T-cell (primary cell): ENCODE results near the gene SRSF3. TPM values are rescaled to one million over a fixed set of nuclear protein-coding genes. Genes with fewer than 3 reads are reported as not detected.
A peak's percentile ranks its signal among the peaks of the same experiment; 100 is the strongest.
"Not testable (repeated sequence)": the region's sequence is repeated elsewhere in the genome, so short reads cannot be mapped to it uniquely, and the experiment has no call there.

ENCODE experiments used
- ATAC-seq, 4 experiments: fragments of 200-7000 bp in 3 of 4; fragments of 150-1000 bp in 1 of 4; cut with Tn5 transposase; replicated peaks in 1 of 4; 1 replicate in 3 of 4; 2 replicates in 1 of 4; pipeline ENCODE4 v1.10.0; 2021; ENCODE audit warnings: moderate library complexity in 3 of 4, mild to moderate bottlenecking in 2 of 4, moderate number of reproducible peaks in 1 of 4
- CTCF ChIA-PET, 2 donors: fragments of 300-600 bp; sonication (Branson Sonifier 250); formaldehyde crosslinking; loops; one replicate each; lab custom pipeline; 2022; ENCODE audit warnings: antibody characterized with exemption in 2 of 2; lab: Charles Lee
- POLR2A ChIA-PET, 2 donors: fragments of 300-600 bp; sonication (Branson Sonifier 250); formaldehyde crosslinking; loops; one replicate each; lab custom pipeline; 2022; ENCODE audit warnings: antibody characterized with exemption in 2 of 2; lab: Charles Lee
- DNase-seq, 35 experiments: peaks; one replicate each; pipeline versions ENCODE4 v3.0.0 to v3.0.0-alpha.2; 2013 to 2023
- H3K27ac ChIP-seq: one replicate; pipeline ENCODE4 v1.5.1; 2013; ENCODE audit warnings: low read length
- H3K27me3 ChIP-seq, 2 experiments: replicated peaks in 1 of 2; 1 replicate in 1 of 2; 2 replicates in 1 of 2; pipeline versions ENCODE4 v1.6.1 to v1.7.0; 2013; ENCODE audit warnings: low read length in 1 of 2, mixed read lengths in 1 of 2; ENCODE audit not compliant: control insufficient read depth in 2 of 2, insufficient read depth in 2 of 2; ENCODE audit errors: extremely low read depth in 1 of 2
- H3K36me3 ChIP-seq, 2 donors: 1 replicate in 1 of 2; 2 replicates in 1 of 2; pipeline versions ENCODE4 v1.6.1 to v1.7.0; 2013; ENCODE audit warnings: low read length in 1 of 2; ENCODE audit not compliant: control insufficient read depth in 2 of 2, insufficient read depth in 1 of 2; ENCODE audit errors: extremely low read depth in 1 of 2
- H3K4me1 ChIP-seq, 2 experiments: 1 replicate in 1 of 2; 2 replicates in 1 of 2; pipeline versions ENCODE4 v1.6.1 to v1.7.0; 2013; ENCODE audit warnings: low read length in 2 of 2, mixed read lengths in 1 of 2; ENCODE audit not compliant: insufficient read depth in 2 of 2, control insufficient read depth in 1 of 2; ENCODE audit errors: extremely low read depth in 1 of 2
- H3K4me3 ChIP-seq, 2 donors: 1 replicate in 1 of 2; 2 replicates in 1 of 2; pipeline versions ENCODE4 v1.5.1 to v1.7.0; 2013; ENCODE audit warnings: mild to moderate bottlenecking in 2 of 2, low read length in 1 of 2, moderate library complexity in 1 of 2; ENCODE audit not compliant: control insufficient read depth in 1 of 2; ENCODE audit errors: extremely low read depth in 1 of 2
- H3K9me3 ChIP-seq: 2 replicates; pipeline ENCODE4 v1.7.0; 2013
- H3K27ac Mint-ChIP-seq, 2 donors: one replicate each; pipeline ENCODE4 v1.8.0; 2020 to 2021; ENCODE audit warnings: mild to moderate bottlenecking in 2 of 2, mixed read lengths in 2 of 2
- H3K27me3 Mint-ChIP-seq, 2 donors: one replicate each; pipeline ENCODE4 v1.8.0; 2021 to 2022; ENCODE audit warnings: mixed read lengths in 2 of 2
- H3K36me3 Mint-ChIP-seq: one replicate; pipeline ENCODE4 v1.8.0; 2021; ENCODE audit warnings: mixed read lengths
- H3K4me1 Mint-ChIP-seq, 3 donors: one replicate each; pipeline ENCODE4 v1.8.0; 2020 to 2022; ENCODE audit warnings: mixed read lengths in 3 of 3, mild to moderate bottlenecking in 1 of 3
- H3K4me3 Mint-ChIP-seq, 3 donors: one replicate each; pipeline ENCODE4 v1.8.0; 2020 to 2022; ENCODE audit warnings: mild to moderate bottlenecking in 3 of 3, mixed read lengths in 3 of 3, moderate library complexity in 3 of 3
- H3K9me3 Mint-ChIP-seq, 3 donors: one replicate each; pipeline ENCODE4 v1.8.0; 2020 to 2022; ENCODE audit warnings: mixed read lengths in 3 of 3
- WGBS: methylation state at CpG from one replicate; pipeline ENCODE4 v1.1.5; 2013; ENCODE audit warnings: missing lambda C conversion rate; ENCODE audit not compliant: insufficient coverage; 5-methylcytosine and 5-hydroxymethylcytosine counted together
- total RNA-seq, 35 experiments: library from RNA in 6 of 35; stranded (reverse) in 6 of 35; fragments of 120-200 nt in 1 of 35; gene quantifications; one replicate each; pipeline versions ENCODE4 v1.2.1 to v1.2.4 and lab custom pipeline; 2013 to 2026

SRSF3 gene
- total RNA-seq, 5 donors from 2014 or later (not counting 1 experiment from before 2014, with no cell fraction given) = 322 to 546 (median 332) TPM

DNA sequence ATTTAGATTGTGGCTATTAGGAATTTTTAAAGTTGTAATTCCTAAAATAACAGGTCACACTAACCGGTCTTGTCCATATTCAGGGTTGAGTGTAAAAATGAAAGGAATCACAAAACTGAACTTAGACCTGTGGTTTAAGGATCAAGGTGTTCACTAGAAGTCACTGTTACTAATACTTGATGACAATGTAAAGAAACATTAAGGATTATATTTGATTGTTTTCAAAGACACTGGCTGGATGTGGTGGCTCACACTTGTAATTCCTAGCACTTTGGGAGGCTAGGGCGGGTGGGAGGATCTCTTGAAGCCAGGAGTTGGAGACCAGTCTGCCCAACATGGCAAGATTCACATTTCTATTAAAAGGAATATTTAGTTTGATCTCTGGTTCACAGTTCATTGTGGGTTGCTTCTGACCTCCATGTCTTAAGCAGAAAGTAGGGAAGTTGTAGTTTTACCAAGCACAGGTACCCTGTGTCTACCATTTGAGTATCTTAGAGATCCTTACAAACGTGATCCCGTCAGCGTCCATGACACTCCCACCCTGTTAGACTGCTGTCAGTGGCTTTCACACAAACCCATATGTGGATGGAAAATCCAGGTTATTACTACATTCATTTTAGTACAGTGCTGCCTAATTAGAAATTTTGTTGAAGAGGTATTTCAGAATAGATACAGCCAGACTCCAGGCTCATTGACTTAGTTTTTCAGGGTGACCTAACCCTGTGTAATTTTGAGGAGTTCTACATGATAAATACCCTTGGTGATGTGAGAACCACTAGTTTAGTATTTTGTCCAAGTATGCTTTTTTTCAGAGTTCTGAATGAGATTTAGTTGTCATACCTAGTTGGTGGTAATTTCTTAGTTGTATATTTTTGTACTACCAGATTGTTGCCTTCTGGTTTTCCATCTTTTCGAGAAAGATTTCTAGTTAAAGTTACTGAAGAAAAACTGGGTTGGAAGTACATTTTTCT, 10.2 kb downstream of the SRSF3 start:
- DNase-seq (no peak), ATAC-seq (no peak)
- ChIA-PET CTCF (interaction anchor here in 1 of 2 donors (1.2 kb wide), 1 partner anchor 11 kb away, joined by 5 read pairs; no protein-coding TSS in a partner anchor), POLR2A (interaction anchor here in 1 of 2 donors (0.7 kb wide), 1 partner anchor 961 kb away, joined by 3 read pairs; no protein-coding TSS in a partner anchor)
- peak overlapping the region; percentile 18 for H3K27ac ChIP-seq
- peak overlapping the region in 2 of 3 donors; percentile 21 to 25 for H3K4me3 Mint-ChIP-seq
- H3K4me3 ChIP-seq = no peak overlapping the region
- no CpG with 5 or more reads among the region's 6 CpGs for WGBS
- H3K27ac Mint-ChIP-seq = peak overlapping the region; percentile 76 to 79
- no peaks in the 10 kb centered on the region for H3K27me3 Mint-ChIP-seq
- peaks cover 76 to 94% (median 92%) of the 10 kb centered on the region in 3 donors for H3K4me1 Mint-ChIP-seq
- peaks cover 8 to 95% of the 10 kb centered on the region in 2 donors for H3K36me3 ChIP-seq
- H3K36me3 Mint-ChIP-seq = peaks cover 82% of the 10 kb centered on the region
- no peaks in the 10 kb centered on the region for H3K27me3 ChIP-seq
- H3K9me3 Mint-ChIP-seq = no peaks in the 10 kb centered on the region
- H3K9me3 ChIP-seq = no peaks in the 10 kb centered on the region
- peaks cover 44 to 52% of the 10 kb centered on the region in 2 experiments for H3K4me1 ChIP-seq

DNA sequence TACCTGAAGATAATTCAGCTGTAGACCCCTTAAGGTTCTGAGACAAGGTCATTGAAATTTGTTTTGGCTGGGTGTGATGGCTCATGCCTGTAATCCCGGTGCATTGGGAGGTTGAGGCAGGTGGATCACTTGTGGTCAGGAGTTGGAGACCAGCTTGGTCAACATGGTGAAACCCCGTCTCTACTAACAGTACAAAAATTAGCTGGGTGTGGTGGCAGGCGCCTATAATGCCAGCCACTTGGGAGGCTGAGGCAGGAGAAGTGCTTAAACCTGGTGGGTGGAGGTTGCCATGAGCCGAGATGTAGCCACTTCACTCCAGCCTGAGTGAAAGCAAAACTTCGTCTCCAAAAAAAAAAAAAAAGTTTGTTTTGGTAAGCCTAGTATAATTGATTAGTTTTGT, 11.0 kb downstream of the SRSF3 start:
- H3K36me3 ChIP-seq = peaks cover 1 to 94% of the 10 kb centered on the region in 2 donors
- ATAC-seq (no peak), DNase-seq (no peak)
- H3K4me1 ChIP-seq = peaks cover 36 to 48% of the 10 kb centered on the region in 2 experiments
- Mint-ChIP-seq H3K36me3 (peaks cover 80% of the 10 kb centered on the region), H3K27me3 (no peaks in the 10 kb centered on the region), H3K4me1 (peaks cover 76 to 93% (median 91%) of the 10 kb centered on the region in 3 donors), H3K4me3 (peak overlapping the region in 1 of 3 donors; percentile 25), H3K9me3 (no peaks in the 10 kb centered on the region), H3K27ac (peak overlapping the region; percentile 76 to 79)
- peak overlapping the region; percentile 18 for H3K27ac ChIP-seq
- CTCF ChIA-PET = interaction anchor here in 1 of 2 donors (1.9 kb wide), 1 partner anchor 10 kb away, joined by 10 read pairs; no protein-coding TSS in a partner anchor
- H3K4me3 ChIP-seq = no peak overlapping the region
- no peaks in the 10 kb centered on the region for H3K9me3 ChIP-seq
- H3K27me3 ChIP-seq = no peaks in the 10 kb centered on the region
- 78% methylated on average over 1 of the region's 5 CpGs for WGBS
- POLR2A ChIA-PET = interaction anchor here (0.6 to 1.0 kb wide), 2 partner anchors 9 to 92 kb away, joined by 3 to 7 read pairs; no protein-coding TSS in a partner anchor

GRCh38 chr6:36605560-36606391, 11.6 kb downstream of the SRSF3 start:
- ATAC-seq (no peak), DNase-seq (no peak)
- peaks cover 77% of the 10 kb centered on the region for H3K36me3 Mint-ChIP-seq
- no peaks in the 10 kb centered on the region for H3K27me3 Mint-ChIP-seq
- peak overlapping the region; percentile 18 for H3K27ac ChIP-seq
- H3K36me3 ChIP-seq = peaks cover 0 to 94% of the 10 kb centered on the region in 2 donors
- H3K4me1 Mint-ChIP-seq = peaks cover 72 to 90% (median 88%) of the 10 kb centered on the region in 3 donors
- H3K9me3 ChIP-seq = no peaks in the 10 kb centered on the region
- WGBS = 93% methylated on average over 3 of the region's 7 CpGs
- H3K4me3 ChIP-seq = no peak overlapping the region
- CTCF ChIA-PET = interaction anchor here in 1 of 2 donors (1.7 to 1.9 kb wide), 2 partner anchors 8 to 10 kb away, joined by 7 to 10 read pairs; no protein-coding TSS in a partner anchor
- H3K27me3 ChIP-seq = no peaks in the 10 kb centered on the region
- peaks cover 30 to 46% of the 10 kb centered on the region in 2 experiments for H3K4me1 ChIP-seq
- POLR2A ChIA-PET = interaction anchor here (0.6 to 1.7 kb wide), 10 partner anchors 8 to 632 kb away, joined by 3 to 12 read pairs (median 5); no protein-coding TSS in a partner anchor
- no peaks in the 10 kb centered on the region for H3K9me3 Mint-ChIP-seq
- peak overlapping the region; percentile 70 to 79 for H3K27ac Mint-ChIP-seq
- H3K4me3 Mint-ChIP-seq = peak overlapping the region in 2 of 3 donors; percentile 17 to 25

GRCh38 chr6:36607305-36607682, 13.1 kb downstream of the SRSF3 start:
- Mint-ChIP-seq H3K36me3 (peaks cover 80% of the 10 kb centered on the region), H3K4me1 (peaks cover 66 to 79% (median 78%) of the 10 kb centered on the region in 3 donors), H3K4me3 (peak overlapping the region in 1 of 3 donors; percentile 12), H3K27ac (peak overlapping the region; percentile 69 to 79)
- not testable (repeated sequence) for H3K9me3 ChIP-seq, H3K27me3 Mint-ChIP-seq, DNase-seq, H3K27me3 ChIP-seq, H3K4me3 ChIP-seq, ATAC-seq, H3K9me3 Mint-ChIP-seq, H3K27ac ChIP-seq
- CTCF ChIA-PET = interaction anchor here in 1 of 2 donors (0.8 to 1.7 kb wide), 2 partner anchors 9 to 565 kb away, joined by 3 to 7 read pairs; no protein-coding TSS in a partner anchor
- POLR2A ChIA-PET = interaction anchor here (0.8 to 3.3 kb wide), 4 partner anchors 8 to 9 kb away, joined by 5 to 63 read pairs (median 10); no protein-coding TSS in a partner anchor
- no CpG with 5 or more reads among the region's 8 CpGs for WGBS
- H3K36me3 ChIP-seq = peaks cover 4 to 92% of the 10 kb centered on the region in 2 donors
- peaks cover 16 to 36% of the 10 kb centered on the region in 2 experiments for H3K4me1 ChIP-seq

- WGBS = 93% methylated on average over 10 of the region's 10 CpGs
- ATAC-seq (no peak), DNase-seq (no peak)
- ChIA-PET POLR2A (interaction anchor here (0.7 to 3.3 kb wide), 6 partner anchors 8 to 70 kb away, joined by 3 to 63 read pairs (median 6); partner anchors contain the start of gene CDKN1A (in 1 of the 2)), CTCF (interaction anchor here in 1 of 2 donors (1.1 kb wide), 1 partner anchor 148 kb away, joined by 3 read pairs; no protein-coding TSS in a partner anchor)
- peaks cover 76% of the 10 kb centered on the region for H3K36me3 Mint-ChIP-seq
- peaks cover 65 to 74% (median 73%) of the 10 kb centered on the region in 3 donors for H3K4me1 Mint-ChIP-seq
- H3K27ac ChIP-seq = peak overlapping the region; percentile 4
- H3K9me3 Mint-ChIP-seq = no peaks in the 10 kb centered on the region
- H3K4me1 ChIP-seq = peaks cover 12 to 34% of the 10 kb centered on the region in 2 experiments
- H3K27ac Mint-ChIP-seq = peak overlapping the region; percentile 69 to 79
- no peaks in the 10 kb centered on the region for H3K27me3 ChIP-seq
- no peaks in the 10 kb centered on the region for H3K9me3 ChIP-seq
- H3K36me3 ChIP-seq = peaks cover 4 to 89% of the 10 kb centered on the region in 2 donors
- H3K27me3 Mint-ChIP-seq = no peaks in the 10 kb centered on the region
- peak overlapping the region in 1 of 3 donors; percentile 12 for H3K4me3 Mint-ChIP-seq
- H3K4me3 ChIP-seq = no peak overlapping the region
These were observed 13.7 kb downstream of the SRSF3 start for GRCh38 chr6:36607683-36608386.
